HepG2 (cell line): ENCODE results near the gene PLEKHB2. TPM values are rescaled to one million over a fixed set of nuclear protein-coding genes. Genes with fewer than 3 reads are reported as not detected.
A peak's percentile ranks its signal among the peaks of the same experiment; 100 is the strongest.

Experiments
- ARNT2 ChIP-seq: sonication (generic); formaldehyde crosslinking; IDR thresholded peaks from 2 replicates; pipeline ENCODE4 v1.8.0; 2022; ENCODE audit warnings: mild to moderate bottlenecking, low read depth, missing genetic modification reagents, moderate library complexity
- EZH2 ChIP-seq: conservative IDR thresholded peaks from 2 replicates; pipeline ENCODE4 v1.6.1; 2012; ENCODE audit warnings: mild to moderate bottlenecking, low read depth, low read length, moderate library complexity
- KDM5B ChIP-seq: sonication (generic); formaldehyde crosslinking; IDR thresholded peaks from 2 replicates; pipeline ENCODE4 v1.4.0; 2020; ENCODE audit warnings: missing genetic modification reagents, mild to moderate bottlenecking, borderline replicate concordance
- MAZ ChIP-seq, 2 experiments: sonication (generic) in 1 of 2; formaldehyde crosslinking in 1 of 2; IDR thresholded peaks; 2 replicates each; pipeline versions ENCODE4 v1.5.0 to v1.6.1; 2012 to 2020; ENCODE audit warnings: low read depth in 2 of 2, mild to moderate bottlenecking in 2 of 2, borderline replicate concordance in 1 of 2, improper control_type of control experiment in 1 of 2, low read length in 1 of 2, missing genetic modification reagents in 1 of 2, moderate library complexity in 1 of 2
- MBNL3 ChIP-seq: fragments of 250-450 bp; sonication (Bioruptor Pico); conservative IDR thresholded peaks from 2 replicates; pipeline ENCODE4 v1.8.0; 2022; ENCODE audit warnings: mild to moderate bottlenecking, inconsistent platforms
- MXD3 ChIP-seq: IDR thresholded peaks from 2 replicates; pipeline ENCODE4 v1.6.1; 2016; ENCODE audit warnings: mild to moderate bottlenecking, missing biosample characterization, missing genetic modification reagents
- NFIB ChIP-seq: sonication (generic); formaldehyde crosslinking; IDR thresholded peaks from 2 replicates; pipeline ENCODE4 v1.9.0; 2021; ENCODE audit warnings: missing genetic modification reagents, mild to moderate bottlenecking, borderline replicate concordance
- NR0B2 ChIP-seq: sonication (generic); formaldehyde crosslinking; IDR thresholded peaks from 2 replicates; pipeline ENCODE4 v1.4.0; 2020; ENCODE audit warnings: mild to moderate bottlenecking, missing genetic modification reagents
- TFDP1 ChIP-seq: IDR thresholded peaks from 2 replicates; pipeline ENCODE4 v1.6.1; 2016; ENCODE audit warnings: missing compliant biosample characterization, missing genetic modification reagents, borderline replicate concordance
- THAP11 ChIP-seq: IDR thresholded peaks from 2 replicates; pipeline ENCODE4 v1.6.1; 2016; ENCODE audit warnings: missing biosample characterization, missing genetic modification reagents
- UBTF ChIP-seq: sonication (generic); formaldehyde crosslinking; IDR thresholded peaks from 2 replicates; pipeline ENCODE4 v1.4.0; 2020; ENCODE audit warnings: mild to moderate bottlenecking, missing genetic modification reagents
- ZBTB34 ChIP-seq: sonication (generic); formaldehyde crosslinking; IDR thresholded peaks from 2 replicates; pipeline ENCODE4 v1.8.0; 2022; ENCODE audit warnings: mild to moderate bottlenecking, missing genetic modification reagents
- ZNF138 ChIP-seq: sonication (generic); formaldehyde crosslinking; IDR thresholded peaks from 2 replicates; pipeline ENCODE4 v1.5.0; 2020; ENCODE audit warnings: mild to moderate bottlenecking, low read depth, missing genetic modification reagents
- ZNF362 ChIP-seq: sonication (generic); formaldehyde crosslinking; IDR thresholded peaks from 2 replicates; pipeline ENCODE4 v1.4.0; 2020; ENCODE audit warnings: missing genetic modification reagents, mild to moderate bottlenecking, borderline replicate concordance
- ZNF432 ChIP-seq: sonication (generic); formaldehyde crosslinking; IDR thresholded peaks from 2 replicates; pipeline ENCODE4 v1.5.0; 2020; ENCODE audit warnings: missing genetic modification reagents, mild to moderate bottlenecking, borderline replicate concordance
- ZNF484 ChIP-seq: sonication (generic); formaldehyde crosslinking; IDR thresholded peaks from 2 replicates; pipeline ENCODE4 v1.5.1; 2020; ENCODE audit warnings: mild to moderate bottlenecking, low read depth, missing genetic modification reagents, borderline replicate concordance
- ZNF543 ChIP-seq: sonication (generic); formaldehyde crosslinking; IDR thresholded peaks from 2 replicates; pipeline ENCODE4 v1.4.0; 2020; ENCODE audit warnings: mild to moderate bottlenecking, missing genetic modification reagents
- ZNF570 ChIP-seq: sonication (generic); formaldehyde crosslinking; IDR thresholded peaks from 2 replicates; pipeline ENCODE4 v1.4.0; 2020; ENCODE audit warnings: mild to moderate bottlenecking, missing genetic modification reagents, borderline replicate concordance
- ZNF749 ChIP-seq: sonication (generic); formaldehyde crosslinking; IDR thresholded peaks from 2 replicates; pipeline ENCODE4 v1.8.0; 2022; ENCODE audit warnings: mild to moderate bottlenecking, missing genetic modification reagents, moderate library complexity, borderline replicate concordance
- polyA plus RNA-seq, 8 experiments: library from polyadenylated mRNA; depleted of rRNA in 3 of 8; stranded (reverse) in 7 of 8; unstranded in 1 of 8; fragments of >200 nt; fragmentation: Illumina TruSeq in 4 of 8; extraction: Trizol in 4 of 8; gene quantifications; 2 replicates each; pipeline versions ENCODE4 v1.2.1 to v1.2.3, GENCODE V29; 2011 to 2016; ENCODE audit warnings: low read depth in 4 of 8, missing spikeins in 1 of 8, mixed read lengths in 1 of 8; ENCODE audit not compliant: insufficient read depth in 1 of 8
- total RNA-seq, 5 experiments: library from RNA; depleted of rRNA; stranded (reverse); fragments of >200 nt; fragmentation: Illumina TruSeq; extraction: Trizol; gene quantifications; 2 replicates each; pipeline ENCODE4 v1.2.3, GENCODE V29; 2016; ENCODE audit warnings: low read depth in 1 of 5

Gene PLEKHB2
- total and polyA plus RNA-seq, 2 of the 13 experiments (the other 11 are each of a cell fraction or from before 2014, with no cell fraction given) = 73.0 to 78.9 TPM

GRCh38 chr2:131105156-131105949 lies at the start of gene PLEKHB2 (continued):
- TF ChIP-seq ZBTB34 (peak; percentile 63; the same call in 1 of the 2 replicates), UBTF (peak; percentile 23; the same call in 1 of the 2 replicates), TFDP1 (CRISPR knock-in tag) (peak; percentile 64; the same call in 1 of the 2 replicates), ZNF432 (CRISPR knock-in tag) (no peak), ZNF749 (CRISPR knock-in tag) (no peak), EZH2 (no peak), ARNT2 (CRISPR knock-in tag) (peak; percentile 21; the same call in 1 of the 2 replicates), THAP11 (CRISPR knock-in tag) (peak; percentile 52), NR0B2 (CRISPR knock-in tag) (peak; percentile 76), MAZ (IDR thresholded peaks at IDR 0.05; ENCODE audit: borderline replicate concordance, low read depth, low read length) (no peak; the same call in 1 of the 2 replicates), MAZ (CRISPR knock-in tag; IDR thresholded peaks at IDR 0.05; ENCODE audit: low read depth) (peak; percentile 76; the same call in 1 of the 2 replicates), ZNF138 (CRISPR knock-in tag) (0 out of 2 replicates have a peak, but pooled peaks have one; percentile 68), KDM5B (CRISPR knock-in tag) (peak; percentile 92), ZNF362 (CRISPR knock-in tag) (peak; percentile 22; the same call in 1 of the 2 replicates), ZNF543 (peak; percentile 33; the same call in 1 of the 2 replicates), MXD3 (peak; percentile 34; the same call in 1 of the 2 replicates), NFIB (CRISPR knock-in tag) (no peak), ZNF570 (CRISPR knock-in tag) (no peak), MBNL3 (CRISPR knock-in tag) (no peak), ZNF484 (CRISPR knock-in tag) (0 out of 2 replicates have a peak, but pooled peaks have one; percentile 41)
